GM21529 (cell line): ENCODE measurements around the gene RRN3.
A peak's percentile ranks its signal among the peaks of the same experiment; 100 is the strongest.
"Not testable (repeated sequence)": the region's sequence is repeated elsewhere in the genome, so short reads cannot be mapped to it uniquely, and the experiment has no call there.

Experiments
- ATAC-seq: cut with Tn5 transposase; IDR thresholded peaks from one replicate; pipeline ENCODE4 v1.9.1; 2021; ENCODE audit not compliant: unreplicated experiment

Gene RRN3

DNA sequence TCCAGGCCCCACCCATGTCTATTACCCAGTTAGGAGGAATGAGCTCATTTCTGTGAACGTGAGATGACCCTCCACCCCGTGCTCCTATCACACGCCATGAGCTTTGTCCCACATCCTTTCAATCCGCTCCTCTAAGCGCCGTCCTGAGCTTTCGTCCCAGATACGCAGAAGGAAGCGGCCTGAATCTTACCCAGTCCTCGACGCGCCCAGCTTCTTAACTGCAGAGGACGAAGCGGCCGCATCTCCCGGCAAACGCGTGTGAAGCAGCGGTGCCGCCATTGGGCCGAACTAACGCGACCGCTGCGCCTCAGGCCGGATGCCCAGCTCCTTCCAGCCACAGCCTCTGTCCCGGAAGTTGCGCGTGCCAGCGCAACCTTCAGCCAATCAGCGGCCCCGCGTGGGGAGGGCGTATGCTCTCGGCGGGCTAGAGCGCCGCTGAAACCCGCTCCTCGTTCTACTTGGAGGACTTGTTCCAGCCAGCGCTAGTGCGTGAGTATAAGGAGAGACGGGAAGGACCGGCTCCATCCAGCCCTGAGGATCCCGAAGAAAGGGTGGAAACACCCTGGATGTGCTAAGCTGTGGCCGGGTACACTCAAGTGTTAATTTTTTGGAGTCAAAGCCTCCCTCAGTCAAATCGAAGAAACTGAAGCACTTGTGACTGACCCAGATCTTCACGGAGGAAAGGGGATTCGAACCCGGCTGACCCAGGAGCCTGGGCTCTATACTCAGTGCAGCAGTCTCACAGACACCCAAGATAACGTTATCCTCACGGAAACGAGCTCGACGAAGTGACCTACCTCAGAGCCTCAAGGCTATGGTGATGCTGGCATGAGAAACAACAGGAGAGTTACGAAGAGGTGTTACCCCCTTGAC is at the start of gene RRN3:
Gene RRN3, minus strand, starts transcription at position 318 of the 873 bp plus-strand sequence. Its CDS starts 39 bp downstream, at position 279.
- peak; percentile 99 for ATAC-seq

DNA sequence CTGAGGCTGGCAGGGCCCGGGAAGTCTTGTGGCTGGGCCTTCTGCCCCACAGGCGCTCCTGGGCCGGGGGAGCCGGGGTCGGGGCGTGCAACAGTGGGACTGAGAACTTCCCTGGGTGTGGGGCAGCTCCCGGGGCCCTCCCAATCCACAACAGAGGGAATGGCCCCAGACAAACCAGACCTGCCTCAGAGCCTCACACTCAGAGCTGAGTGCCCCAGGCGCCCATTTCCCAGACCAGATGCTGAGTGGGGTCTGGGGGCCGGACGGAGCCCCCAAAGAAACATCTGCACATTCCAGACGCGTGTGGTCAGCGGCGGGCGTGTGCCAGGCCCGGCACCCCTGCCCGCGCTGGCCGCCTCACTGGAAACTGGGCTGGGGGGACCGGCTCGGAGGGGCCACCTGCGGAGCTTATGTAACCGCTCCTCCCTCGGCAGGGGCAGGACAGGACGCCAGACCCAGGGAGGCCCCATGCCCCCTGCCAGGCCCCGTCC is 49.6 kb upstream of the RRN3 start:
- not testable (repeated sequence) for ATAC-seq

GRCh38 chr16:15142891-15143600 is 49.0 kb upstream of the RRN3 start:
- ATAC-seq: not testable (repeated sequence)

GRCh38 chr16:15142107-15142890 is 48.2 kb upstream of the RRN3 start:
- ATAC-seq: not testable (repeated sequence)

DNA sequence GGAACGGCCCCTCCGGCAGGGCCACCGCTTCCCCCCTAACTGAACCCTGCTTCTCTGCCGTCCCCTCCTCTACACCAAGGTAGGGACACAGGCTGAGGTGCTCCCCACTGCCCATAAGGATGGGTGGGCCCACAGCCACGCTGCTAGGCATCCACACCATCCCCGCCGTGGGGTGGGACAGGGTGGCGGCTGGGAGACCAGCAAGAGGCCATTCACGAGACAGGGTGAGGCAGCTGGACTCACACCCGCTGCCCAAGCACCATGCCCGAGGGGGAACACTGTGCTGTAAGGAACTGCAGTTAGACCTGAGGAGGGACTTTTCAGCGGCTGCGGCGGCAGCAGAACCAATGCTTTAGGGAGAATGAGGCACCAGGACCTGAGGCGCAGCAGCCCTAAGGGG is 47.5 kb upstream of the RRN3 start:
- ATAC-seq: no peak

DNA sequence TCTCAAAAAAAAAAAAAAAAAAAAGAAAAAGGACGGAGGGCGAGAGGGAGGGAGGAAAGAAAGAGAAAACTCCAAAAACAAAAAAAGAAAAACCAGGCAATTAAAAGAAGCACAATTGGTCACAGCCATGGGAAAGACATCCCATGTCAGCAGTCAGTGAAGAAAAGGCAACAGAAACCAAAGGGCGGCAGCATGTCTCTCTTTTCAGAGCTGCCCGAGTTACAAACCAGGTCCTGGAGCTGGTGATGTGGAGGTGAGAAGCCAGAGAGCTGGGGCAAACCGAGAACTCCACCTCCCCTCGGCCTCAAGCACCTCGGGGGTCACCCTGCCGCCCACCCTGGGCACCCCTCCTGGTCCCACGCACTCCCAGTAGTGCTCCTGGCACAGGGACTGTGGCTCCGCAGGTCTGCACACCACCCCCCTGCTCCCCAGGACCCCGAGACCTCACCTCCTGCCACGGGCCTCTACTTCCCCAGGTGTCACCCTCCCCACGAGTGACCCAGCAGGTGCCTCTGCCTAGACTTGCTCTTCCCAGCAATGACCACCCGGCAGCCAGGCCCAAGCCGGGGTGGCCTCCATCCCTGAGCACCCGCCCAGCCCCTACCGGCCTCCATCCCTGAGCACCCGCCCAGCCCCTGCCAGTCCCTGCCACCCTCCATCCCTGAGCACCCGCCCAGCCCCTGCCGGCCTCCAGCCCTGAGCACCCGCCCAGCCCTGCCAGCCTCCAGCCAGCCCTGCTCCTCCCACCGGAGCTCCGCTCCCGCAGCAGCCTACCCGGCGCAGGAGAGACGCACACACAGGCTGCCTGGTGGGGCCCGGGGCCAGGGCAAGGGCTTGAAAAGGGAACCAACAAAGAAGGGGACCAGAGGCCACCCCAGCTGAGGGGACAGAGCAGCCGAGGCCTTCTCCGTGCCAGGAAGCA is 46.6 kb upstream of the RRN3 start:
- ATAC-seq: not testable (repeated sequence)

GRCh38 chr16:15137514-15137913 is 43.4 kb upstream of the RRN3 start:
- ATAC-seq: not testable (repeated sequence)

- not testable (repeated sequence) for ATAC-seq
These were observed 41.6 kb upstream of the RRN3 start for GRCh38 chr16:15135483-15136360.

DNA sequence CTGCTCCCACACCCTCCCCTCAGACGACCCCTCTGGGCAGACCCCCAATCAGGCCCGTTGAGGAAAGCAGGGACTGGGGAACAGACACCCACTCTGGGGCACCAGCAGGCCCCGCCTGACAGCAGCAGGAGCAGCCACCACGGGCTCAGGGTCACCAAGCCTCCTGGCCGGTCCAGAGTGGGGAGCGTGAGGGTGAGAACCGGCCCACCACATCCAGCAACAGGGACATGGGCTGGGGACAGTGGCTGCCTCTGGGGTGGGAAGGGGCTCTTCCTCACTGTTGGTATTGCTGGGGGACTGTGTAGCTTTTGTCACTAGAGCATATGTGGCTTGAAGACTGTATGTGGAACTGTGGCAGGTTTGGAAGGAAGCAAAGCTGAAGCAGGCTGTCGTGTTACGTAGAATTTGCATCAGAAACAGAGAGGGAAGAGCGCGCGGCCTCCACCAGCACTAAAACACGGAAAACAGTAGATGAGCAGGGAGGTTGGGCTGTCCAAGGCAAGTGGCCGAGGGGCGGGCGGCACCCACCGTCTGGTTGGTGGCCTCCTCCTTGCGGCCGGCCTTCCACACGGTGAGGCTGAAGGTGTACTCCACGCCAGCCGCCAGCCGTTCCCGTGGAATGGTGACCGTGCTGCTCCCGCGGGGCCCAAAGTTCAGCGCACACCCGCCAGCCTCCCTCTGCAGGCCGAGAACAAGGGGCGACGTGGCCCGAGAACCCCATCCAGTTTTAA is 40.8 kb upstream of the RRN3 start:
- ATAC-seq: not testable (repeated sequence)

DNA sequence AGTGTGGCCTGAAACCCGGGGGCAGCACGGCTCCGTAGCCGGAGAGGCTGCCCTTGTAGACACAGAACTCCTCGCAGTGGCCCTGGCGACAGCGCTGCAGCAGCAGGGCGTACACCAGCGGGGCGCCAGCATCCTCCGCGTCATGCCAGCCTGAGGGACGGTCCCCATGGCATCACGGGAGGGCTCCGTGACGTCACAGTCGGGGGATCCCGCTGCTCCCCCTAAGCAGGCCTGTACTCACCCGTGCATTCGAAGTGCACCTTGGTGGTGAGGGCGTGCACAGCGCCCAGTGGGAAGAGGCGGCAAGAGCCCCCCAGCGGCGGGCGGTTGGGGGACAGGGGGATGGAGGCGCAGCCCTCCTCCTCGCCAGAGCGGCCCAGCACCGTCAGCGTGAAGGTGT is 39.5 kb upstream of the RRN3 start:
- ATAC-seq: not testable (repeated sequence)

- ATAC-seq: not testable (repeated sequence)
These were observed 38.8 kb upstream of the RRN3 start for GRCh38 chr16:15132719-15133428.

- ATAC-seq: not testable (repeated sequence)
These were observed 37.0 kb upstream of the RRN3 start for GRCh38 chr16:15130943-15131700.

DNA sequence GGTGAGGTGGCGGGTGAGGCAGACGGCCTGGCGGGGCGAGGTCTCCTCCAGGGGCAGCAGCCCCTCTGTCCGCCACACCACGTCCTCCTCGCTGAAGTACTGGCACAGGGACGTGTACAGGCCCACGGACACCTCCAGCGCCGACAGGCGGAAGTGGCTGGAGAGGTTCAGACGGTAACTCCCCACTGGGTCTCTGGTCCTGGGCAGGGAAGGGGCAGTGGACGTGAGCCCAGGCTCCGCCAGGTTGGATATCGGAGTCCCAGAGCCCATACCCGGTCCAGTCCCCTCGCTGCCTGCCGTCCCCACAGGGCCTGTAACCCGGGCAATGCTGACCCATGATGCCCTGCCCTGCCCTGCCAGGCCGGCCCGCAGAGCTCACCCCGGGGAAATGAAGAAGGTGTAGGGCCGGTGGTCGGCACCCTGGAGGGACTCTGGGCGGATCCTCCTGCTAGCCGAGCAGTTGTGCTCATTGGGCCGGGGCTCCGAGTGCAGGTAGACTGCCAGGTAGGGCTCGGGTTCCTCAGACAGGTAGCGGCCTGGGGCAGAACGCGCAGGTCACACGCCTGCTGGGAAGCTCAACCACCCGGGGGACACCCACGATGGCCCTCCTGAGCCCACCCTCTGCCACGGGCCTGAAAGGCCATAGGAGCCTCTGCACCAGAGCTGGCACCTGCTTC is 36.3 kb upstream of the RRN3 start:
- not testable (repeated sequence) for ATAC-seq

DNA sequence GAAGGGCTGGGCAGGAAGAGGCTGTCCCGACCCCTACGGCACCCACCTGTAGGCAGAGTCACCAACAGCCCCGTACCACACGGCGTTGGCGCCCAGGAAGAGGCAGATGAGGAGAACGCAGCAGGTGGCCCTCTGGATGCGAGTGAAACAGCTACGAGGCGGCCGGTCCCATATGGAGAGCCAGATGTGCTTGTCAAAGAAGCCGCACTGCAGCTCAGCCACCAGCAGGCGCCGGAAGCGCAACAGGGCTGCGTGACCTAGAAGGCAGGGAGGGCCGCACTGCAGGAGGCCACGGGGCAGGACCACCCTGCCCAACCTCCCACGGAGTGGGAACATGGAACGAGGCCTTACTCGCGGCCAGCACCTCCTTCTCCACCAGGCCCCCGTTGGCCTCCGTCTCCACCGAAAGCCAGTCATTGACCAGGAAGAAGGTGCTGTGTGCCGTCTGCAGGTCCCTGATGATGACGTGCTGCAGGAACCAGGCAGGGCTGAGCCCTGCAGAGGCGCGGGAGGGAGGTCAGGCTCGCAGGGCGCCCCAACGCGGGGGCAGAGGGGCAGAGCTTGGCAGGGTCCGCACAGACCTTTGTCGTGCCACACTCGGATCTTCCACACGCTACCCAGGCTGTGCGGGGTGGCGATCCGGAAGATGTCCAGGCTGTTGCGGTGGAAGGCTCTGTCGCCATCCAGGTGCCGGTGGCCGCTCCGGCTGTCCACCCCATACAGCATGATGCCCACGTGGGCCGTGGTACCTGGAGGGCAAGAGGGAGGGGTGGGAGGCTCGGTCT is 33.8 kb upstream of the RRN3 start:
- ATAC-seq: not testable (repeated sequence)

GRCh38 chr16:15100372-15100987 is 6.4 kb upstream of the RRN3 start:
- ATAC-seq: not testable (repeated sequence)
